Measurements from ENCODE around the gene STAMBPL1.
"Not testable (repeated sequence)": the region's sequence is repeated elsewhere in the genome, so short reads cannot be mapped to it uniquely, and the experiment has no call there.

The STAMBPL1 gene

GRCh38 chr10:88920986-88921593, 41.0 kb downstream of the STAMBPL1 start:
- DNase-seq (ENCODE audit: low read depth) = no peak

GRCh38 chr10:88922041-88922440, 42.0 kb downstream of the STAMBPL1 start:
- no peak for DNase-seq (ENCODE audit: low read depth)

- DNase-seq (ENCODE audit: low read depth) = no peak
Measured at GRCh38 chr10:88923520-88923919, 43.5 kb downstream of the STAMBPL1 start.

- DNase-seq (ENCODE audit: low read depth) = no peak
Measured at GRCh38 chr10:88926566-88927415, 46.7 kb downstream of the STAMBPL1 start.

- no peak for DNase-seq (ENCODE audit: low read depth)
Measured at GRCh38 chr10:88927416-88927690, 47.3 kb downstream of the STAMBPL1 start.

GRCh38 chr10:88928254-88928653, 48.2 kb downstream of the STAMBPL1 start:
- no peak for DNase-seq (ENCODE audit: low read depth)

GRCh38 chr10:88931548-88931947, 51.5 kb downstream of the STAMBPL1 start:
- no peak for DNase-seq (ENCODE audit: low read depth)

GRCh38 chr10:88932029-88932428, 52.0 kb downstream of the STAMBPL1 start:
- DNase-seq (ENCODE audit: low read depth) = not testable (repeated sequence)

- no peak for DNase-seq (ENCODE audit: low read depth)
Measured at GRCh38 chr10:88932539-88933256, 52.7 kb downstream of the STAMBPL1 start.

GRCh38 chr10:88933564-88933963, 53.5 kb downstream of the STAMBPL1 start:
- DNase-seq (ENCODE audit: low read depth) = no peak

GRCh38 chr10:88934900-88935672, 55.0 kb downstream of the STAMBPL1 start:
- no peak for DNase-seq (ENCODE audit: low read depth)

- no peak for DNase-seq (ENCODE audit: low read depth)
Measured at GRCh38 chr10:88936656-88937055, 56.6 kb downstream of the STAMBPL1 start.

- DNase-seq (ENCODE audit: low read depth) = no peak
Measured at GRCh38 chr10:88938039-88938438, 58.0 kb downstream of the STAMBPL1 start.

- DNase-seq (ENCODE audit: low read depth) = no peak
Measured at GRCh38 chr10:88938938-88939337, 58.9 kb downstream of the STAMBPL1 start.

- no peak for DNase-seq (ENCODE audit: low read depth)
Measured at GRCh38 chr10:88941026-88941425, 61.0 kb downstream of the STAMBPL1 start.

GRCh38 chr10:88943778-88944177, 63.7 kb downstream of the STAMBPL1 start:
- DNase-seq (ENCODE audit: low read depth) = no peak

GRCh38 chr10:88944813-88945212, 64.8 kb downstream of the STAMBPL1 start:
- DNase-seq (ENCODE audit: low read depth) = no peak

- DNase-seq (ENCODE audit: low read depth) = no peak
Measured at GRCh38 chr10:88946200-88946599, 66.2 kb downstream of the STAMBPL1 start.

- DNase-seq (ENCODE audit: low read depth) = no peak
Measured at GRCh38 chr10:88946965-88947590, 67.0 kb downstream of the STAMBPL1 start.

- DNase-seq (ENCODE audit: low read depth) = no peak
Measured at GRCh38 chr10:88949051-88949450, 69.0 kb downstream of the STAMBPL1 start.

GRCh38 chr10:88949912-88950837, 70.1 kb downstream of the STAMBPL1 start:
- DNase-seq (ENCODE audit: low read depth) = no peak

Measured in HS-27A (cell line).